GM23338 (cell line): ENCODE results near the gene FHOD1. TPM values are rescaled to one million over a fixed set of nuclear protein-coding genes. Genes with fewer than 3 reads are reported as not detected.

Experiments used
- ATAC-seq: fragments of 200-7000 bp; cut with Tn5 transposase; 3 replicates; pipeline ENCODE4 v1.9.1; 2020
- DNase-seq: peaks from one replicate; pipeline ENCODE4 v3.0.0-alpha.2; 2015; ENCODE audit warnings: low spot score
- H2AFZ ChIP-seq: fragments of 200-600 bp; sonication (generic); 2 replicates; pipeline ENCODE4 v1.8.0; 2016; ENCODE audit warnings: antibody characterized with exemption, mild to moderate bottlenecking, moderate library complexity
- H3F3A ChIP-seq: fragments of 200-600 bp; sonication (generic); replicated peaks from 2 replicates; pipeline ENCODE4 v1.8.0; 2017; ENCODE audit warnings: antibody characterized with exemption, mixed run types, low read depth
- H3K27ac ChIP-seq: fragments of 200-600 bp; sonication (generic); 2 replicates; pipeline ENCODE4 v1.6.1; 2016; ENCODE audit warnings: low read depth
- H3K27me3 ChIP-seq: fragments of 200-600 bp; sonication (generic); 2 replicates; pipeline ENCODE4 v1.8.0; 2016; ENCODE audit warnings: mild to moderate bottlenecking, mixed run types, moderate library complexity; ENCODE audit not compliant: insufficient read depth
- H3K36me3 ChIP-seq: fragments of 200-600 bp; sonication (generic); 2 replicates; pipeline ENCODE4 v1.8.0; 2016; ENCODE audit warnings: mild to moderate bottlenecking; ENCODE audit not compliant: insufficient read depth
- H3K4me1 ChIP-seq: fragments of 200-600 bp; sonication (generic); 2 replicates; pipeline ENCODE4 v1.8.0; 2016; ENCODE audit warnings: mild to moderate bottlenecking, moderate library complexity; ENCODE audit not compliant: insufficient read depth
- H3K4me2 ChIP-seq: fragments of 200-600 bp; sonication (generic); 2 replicates; pipeline ENCODE4 v1.7.1; 2017; ENCODE audit warnings: mixed run types
- H3K4me3 ChIP-seq: fragments of 200-600 bp; sonication (generic); 2 replicates; pipeline ENCODE4 v1.6.1; 2016; ENCODE audit warnings: mixed run types
- H3K79me2 ChIP-seq: fragments of 200-600 bp; sonication (generic); replicated peaks from 2 replicates; pipeline ENCODE4 v1.8.0; 2017; ENCODE audit warnings: mild to moderate bottlenecking; ENCODE audit not compliant: insufficient read depth
- H3K9me2 ChIP-seq: fragments of 200-600 bp; sonication (generic); 2 replicates; pipeline ENCODE4 v1.8.0; 2017; ENCODE audit not compliant: insufficient read depth
- H4K20me1 ChIP-seq: fragments of 200-600 bp; sonication (generic); replicated peaks from 2 replicates; pipeline ENCODE4 v1.8.0; 2017; ENCODE audit warnings: mild to moderate bottlenecking; ENCODE audit not compliant: insufficient read depth
- H3K27ac Mint-ChIP-seq: 2 replicates; pipeline ENCODE4 v1.8.0; 2020; ENCODE audit warnings: inconsistent platforms, mild to moderate bottlenecking, moderate library complexity, mixed read lengths
- H3K27me3 Mint-ChIP-seq: 3 replicates; pipeline ENCODE4 v1.8.0; 2022; ENCODE audit warnings: low read depth, mild to moderate bottlenecking, moderate library complexity, mixed read lengths, inconsistent platforms; ENCODE audit not compliant: insufficient read depth, poor library complexity
- H3K36me3 Mint-ChIP-seq: 3 replicates; pipeline ENCODE4 v1.8.0; 2021; ENCODE audit warnings: low read depth, mild to moderate bottlenecking, inconsistent platforms, moderate library complexity, mixed read lengths
- H3K4me1 Mint-ChIP-seq: 3 replicates; pipeline ENCODE4 v1.8.0; 2020; ENCODE audit warnings: mild to moderate bottlenecking, inconsistent platforms, mixed read lengths
- H3K4me3 Mint-ChIP-seq: 3 replicates; pipeline ENCODE4 v1.8.0; 2021; ENCODE audit warnings: moderate library complexity, mild to moderate bottlenecking, inconsistent platforms, mixed read lengths
- H3K9me3 Mint-ChIP-seq: 3 replicates; pipeline ENCODE4 v1.8.0; 2020; ENCODE audit warnings: moderate library complexity, mild to moderate bottlenecking, inconsistent platforms, mixed read lengths
- CREB1 ChIP-seq: fragments of 250-450 bp; sonication (Bioruptor Pico); IDR thresholded peaks from 2 replicates; pipeline ENCODE4 v1.5.0; 2020; ENCODE audit warnings: low read depth, mild to moderate bottlenecking, moderate library complexity
- CTCF ChIP-seq, 2 experiments: fragments of 200-600 bp in 1 of 2; sonication (generic) in 1 of 2; conservative IDR thresholded peaks; 2 replicates each; pipeline versions ENCODE4 v1.5.1 to v1.6.1; 2016 to 2017; ENCODE audit warnings: antibody characterized with exemption in 2 of 2, low read depth in 2 of 2, mild to moderate bottlenecking in 2 of 2, moderate library complexity in 1 of 2
- ZNF331 ChIP-seq: fragments of 250-450 bp; sonication (Bioruptor Pico); IDR thresholded peaks from 2 replicates; pipeline ENCODE4 v1.5.0; 2020; ENCODE audit warnings: low read depth, mild to moderate bottlenecking, moderate library complexity
- polyA plus RNA-seq: library from polyadenylated mRNA; unstranded; fragments of >200 nt; fragmentation: Nextera tagmentation; extraction: Ambion mirVana; gene quantifications from 2 replicates; pipeline ENCODE4 v1.2.1, GENCODE V29; 2016
- total RNA-seq: library from RNA; depleted of rRNA; stranded (reverse); fragments of >200 nt; shearing (Covaris generic); gene quantifications from 2 replicates; pipeline ENCODE4 v1.2.3, GENCODE V29; 2014
- TF ChIP-seq, protein P1 (sequence below): fragments of 250-450 bp; sonication (Bioruptor Pico); IDR thresholded peaks from 2 replicates; pipeline ENCODE4 v1.5.0; 2020; ENCODE audit warnings: mild to moderate bottlenecking, moderate library complexity
- TF ChIP-seq, protein P2 (sequence below): IDR thresholded peaks from 2 replicates; pipeline ENCODE4 v1.6.1; 2016; ENCODE audit warnings: antibody characterized with exemption

Gene FHOD1
- total and polyA plus RNA-seq, 2 experiments from 2014 or later: 26.2 to 52.7 TPM

DNA sequence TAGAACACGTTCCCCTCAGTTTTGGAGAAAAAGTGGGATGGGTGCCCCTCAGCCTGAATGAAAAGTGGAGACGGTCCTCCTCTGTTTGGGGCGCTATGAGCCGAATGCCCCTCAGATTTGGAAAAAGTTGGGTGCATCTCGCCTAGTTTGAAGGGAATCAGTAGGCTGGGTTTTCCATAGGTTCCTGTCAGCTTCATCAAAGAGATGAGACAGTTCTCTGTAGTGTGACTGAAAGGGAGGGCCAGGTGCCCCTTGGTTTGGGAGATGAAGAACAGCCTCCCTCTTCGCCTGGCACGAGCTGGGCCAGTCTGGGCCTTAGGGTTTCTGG lies 756 bp upstream of the FHOD1 start (continued):
- TF ChIP-seq, protein P1, sequence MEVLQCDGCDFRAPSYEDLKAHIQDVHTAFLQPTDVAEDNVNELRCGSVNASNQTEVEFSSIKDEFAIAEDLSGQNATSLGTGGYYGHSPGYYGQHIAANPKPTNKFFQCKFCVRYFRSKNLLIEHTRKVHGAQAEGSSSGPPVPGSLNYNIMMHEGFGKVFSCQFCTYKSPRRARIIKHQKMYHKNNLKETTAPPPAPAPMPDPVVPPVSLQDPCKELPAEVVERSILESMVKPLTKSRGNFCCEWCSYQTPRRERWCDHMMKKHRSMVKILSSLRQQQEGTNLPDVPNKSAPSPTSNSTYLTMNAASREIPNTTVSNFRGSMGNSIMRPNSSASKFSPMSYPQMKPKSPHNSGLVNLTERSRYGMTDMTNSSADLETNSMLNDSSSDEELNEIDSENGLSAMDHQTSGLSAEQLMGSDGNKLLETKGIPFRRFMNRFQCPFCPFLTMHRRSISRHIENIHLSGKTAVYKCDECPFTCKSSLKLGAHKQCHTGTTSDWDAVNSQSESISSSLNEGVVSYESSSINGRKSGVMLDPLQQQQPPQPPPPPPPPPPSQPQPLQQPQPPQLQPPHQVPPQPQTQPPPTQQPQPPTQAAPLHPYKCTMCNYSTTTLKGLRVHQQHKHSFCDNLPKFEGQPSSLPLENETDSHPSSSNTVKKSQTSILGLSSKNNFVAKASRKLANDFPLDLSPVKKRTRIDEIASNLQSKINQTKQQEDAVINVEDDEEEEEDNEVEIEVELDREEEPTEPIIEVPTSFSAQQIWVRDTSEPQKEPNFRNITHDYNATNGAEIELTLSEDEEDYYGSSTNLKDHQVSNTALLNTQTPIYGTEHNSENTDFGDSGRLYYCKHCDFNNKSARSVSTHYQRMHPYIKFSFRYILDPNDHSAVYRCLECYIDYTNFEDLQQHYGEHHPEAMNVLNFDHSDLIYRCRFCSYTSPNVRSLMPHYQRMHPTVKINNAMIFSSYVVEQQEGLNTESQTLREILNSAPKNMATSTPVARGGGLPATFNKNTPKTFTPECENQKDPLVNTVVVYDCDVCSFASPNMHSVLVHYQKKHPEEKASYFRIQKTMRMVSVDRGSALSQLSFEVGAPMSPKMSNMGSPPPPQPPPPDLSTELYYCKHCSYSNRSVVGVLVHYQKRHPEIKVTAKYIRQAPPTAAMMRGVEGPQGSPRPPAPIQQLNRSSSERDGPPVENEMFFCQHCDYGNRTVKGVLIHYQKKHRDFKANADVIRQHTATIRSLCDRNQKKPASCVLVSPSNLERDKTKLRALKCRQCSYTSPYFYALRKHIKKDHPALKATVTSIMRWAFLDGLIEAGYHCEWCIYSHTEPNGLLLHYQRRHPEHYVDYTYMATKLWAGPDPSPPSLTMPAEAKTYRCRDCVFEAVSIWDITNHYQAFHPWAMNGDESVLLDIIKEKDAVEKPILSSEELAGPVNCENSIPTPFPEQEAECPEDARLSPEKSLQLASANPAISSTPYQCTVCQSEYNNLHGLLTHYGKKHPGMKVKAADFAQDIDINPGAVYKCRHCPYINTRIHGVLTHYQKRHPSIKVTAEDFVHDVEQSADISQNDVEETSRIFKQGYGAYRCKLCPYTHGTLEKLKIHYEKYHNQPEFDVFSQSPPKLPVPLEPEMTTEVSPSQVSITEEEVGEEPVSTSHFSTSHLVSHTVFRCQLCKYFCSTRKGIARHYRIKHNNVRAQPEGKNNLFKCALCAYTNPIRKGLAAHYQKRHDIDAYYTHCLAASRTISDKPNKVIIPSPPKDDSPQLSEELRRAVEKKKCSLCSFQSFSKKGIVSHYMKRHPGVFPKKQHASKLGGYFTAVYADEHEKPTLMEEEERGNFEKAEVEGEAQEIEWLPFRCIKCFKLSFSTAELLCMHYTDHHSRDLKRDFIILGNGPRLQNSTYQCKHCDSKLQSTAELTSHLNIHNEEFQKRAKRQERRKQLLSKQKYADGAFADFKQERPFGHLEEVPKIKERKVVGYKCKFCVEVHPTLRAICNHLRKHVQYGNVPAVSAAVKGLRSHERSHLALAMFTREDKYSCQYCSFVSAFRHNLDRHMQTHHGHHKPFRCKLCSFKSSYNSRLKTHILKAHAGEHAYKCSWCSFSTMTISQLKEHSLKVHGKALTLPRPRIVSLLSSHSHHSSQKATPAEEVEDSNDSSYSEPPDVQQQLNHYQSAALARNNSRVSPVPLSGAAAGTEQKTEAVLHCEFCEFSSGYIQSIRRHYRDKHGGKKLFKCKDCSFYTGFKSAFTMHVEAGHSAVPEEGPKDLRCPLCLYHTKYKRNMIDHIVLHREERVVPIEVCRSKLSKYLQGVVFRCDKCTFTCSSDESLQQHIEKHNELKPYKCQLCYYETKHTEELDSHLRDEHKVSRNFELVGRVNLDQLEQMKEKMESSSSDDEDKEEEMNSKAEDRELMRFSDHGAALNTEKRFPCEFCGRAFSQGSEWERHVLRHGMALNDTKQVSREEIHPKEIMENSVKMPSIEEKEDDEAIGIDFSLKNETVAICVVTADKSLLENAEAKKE (CRISPR knock-in tag): no peak
- TF ChIP-seq CTCF (conservative IDR thresholded peaks at IDR 0.05; ENCODE audit: low read depth in 2 of 2) (no peak), ZNF331 (no peak), CREB1 (CRISPR knock-in tag) (no peak)
- TF ChIP-seq, protein P2, sequence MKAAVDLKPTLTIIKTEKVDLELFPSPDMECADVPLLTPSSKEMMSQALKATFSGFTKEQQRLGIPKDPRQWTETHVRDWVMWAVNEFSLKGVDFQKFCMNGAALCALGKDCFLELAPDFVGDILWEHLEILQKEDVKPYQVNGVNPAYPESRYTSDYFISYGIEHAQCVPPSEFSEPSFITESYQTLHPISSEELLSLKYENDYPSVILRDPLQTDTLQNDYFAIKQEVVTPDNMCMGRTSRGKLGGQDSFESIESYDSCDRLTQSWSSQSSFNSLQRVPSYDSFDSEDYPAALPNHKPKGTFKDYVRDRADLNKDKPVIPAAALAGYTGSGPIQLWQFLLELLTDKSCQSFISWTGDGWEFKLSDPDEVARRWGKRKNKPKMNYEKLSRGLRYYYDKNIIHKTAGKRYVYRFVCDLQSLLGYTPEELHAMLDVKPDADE: no peak

- no peaks in the 10 kb centered on the region; the same call in 1 of the 2 replicates for H3K36me3 ChIP-seq
- DNase-seq (peak; percentile 97), ATAC-seq (peak; percentile 77)
- peaks cover 18% of the 10 kb centered on the region for H3F3A ChIP-seq
- peaks cover 34% of the 10 kb centered on the region for H3K27me3 ChIP-seq
- H3K4me3 Mint-ChIP-seq: peak overlapping the region; percentile 90
- peak overlapping the region; percentile 93 for H3K4me2 ChIP-seq
- peak overlapping the region; percentile 89 for H3K4me3 ChIP-seq
- peak overlapping the region; percentile 87 for H2AFZ ChIP-seq
- peaks cover 5% of the 10 kb centered on the region; the same call in 2 of the 3 replicates for H3K36me3 Mint-ChIP-seq
- peaks cover 26% of the 10 kb centered on the region for H3K4me1 ChIP-seq
- peaks cover 36% of the 10 kb centered on the region for H3K79me2 ChIP-seq
- H4K20me1 ChIP-seq: no peaks in the 10 kb centered on the region; the same call in 1 of the 2 replicates
- H3K27ac ChIP-seq: peak overlapping the region; percentile 94; the same call in 1 of the 2 replicates
- H3K4me1 Mint-ChIP-seq: peaks cover 44% of the 10 kb centered on the region
- no peaks in the 10 kb centered on the region for H3K9me2 ChIP-seq
- H3K27me3 Mint-ChIP-seq: peaks cover 31% of the 10 kb centered on the region
- peak overlapping the region; percentile 97 for H3K27ac Mint-ChIP-seq
- no peaks in the 10 kb centered on the region; the same call in 2 of the 3 replicates for H3K9me3 Mint-ChIP-seq
- TF ChIP-seq CTCF (conservative IDR thresholded peaks at IDR 0.05; ENCODE audit: low read depth in 2 of 2): peak in 1 of 2 experiments; percentile 42; a peak in 2 of 4 replicates
These were observed 507 bp downstream of the FHOD1 start for GRCh38 chr16:67246756-67247191.
